ENCODE measurements around the gene TMTC2. TPM values are rescaled to one million over a fixed set of nuclear protein-coding genes. Genes with fewer than 3 reads are reported as not detected.
A peak's percentile ranks its signal among the peaks of the same experiment; 100 is the strongest.

The TMTC2 gene
- total RNA-seq, 1 experiment from 2014 or later = 1.7 TPM

DNA sequence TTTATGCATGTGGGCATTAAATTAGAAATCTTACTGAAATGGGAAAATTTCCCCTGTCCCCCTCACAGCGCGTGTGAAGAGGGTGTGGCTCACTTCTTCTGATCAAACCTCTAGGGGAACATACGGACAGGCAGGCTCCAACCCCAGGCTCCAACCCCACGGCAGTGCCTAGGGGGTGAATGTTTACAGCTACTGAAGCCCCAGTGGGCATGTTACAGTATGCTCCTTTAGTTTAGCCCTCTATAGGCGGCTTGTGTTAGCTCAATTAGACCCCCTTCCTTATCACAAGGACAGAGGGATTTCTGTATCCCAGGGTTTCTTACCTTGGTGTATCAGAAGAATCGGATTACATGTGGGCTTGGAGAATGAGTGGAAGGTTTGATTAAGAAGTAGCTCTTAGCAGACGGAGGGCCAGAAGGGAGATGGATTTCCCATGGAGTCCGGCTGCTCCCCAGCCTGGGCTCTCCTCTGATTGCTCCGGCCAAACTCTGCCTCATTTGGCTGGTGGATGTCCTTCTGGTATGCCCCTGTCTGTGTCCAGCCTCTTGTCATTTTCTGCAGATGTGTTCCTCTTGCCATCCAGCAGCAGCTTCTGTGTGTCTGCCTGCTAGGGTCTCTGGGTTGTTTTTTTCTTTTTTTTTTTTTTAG, 223.7 kb downstream of the TMTC2 start:
- ChIA-PET CTCF (interaction anchor here (0.6 to 0.7 kb wide), 3 partner anchors 913 to 1889 kb away, joined by 3 to 4 read pairs (median 4); no protein-coding TSS in a partner anchor), POLR2A (no interaction called here)
- Mint-ChIP-seq H3K4me3 (ENCODE audit: unreplicated experiment) (no peak overlapping the region), H3K4me1 (ENCODE audit: insufficient read depth, unreplicated experiment) (peaks cover 6% of the 10 kb centered on the region), H3K27me3 (ENCODE audit: insufficient read depth, unreplicated experiment) (no peaks in the 10 kb centered on the region), H3K27ac (ENCODE audit: low read depth, unreplicated experiment) (no peak overlapping the region), H3K36me3 (ENCODE audit: insufficient read depth, unreplicated experiment) (no peaks in the 10 kb centered on the region), H3K9me3 (ENCODE audit: unreplicated experiment) (no peaks in the 10 kb centered on the region)
- TF ChIP-seq CTCF (IDR thresholded peaks at IDR 0.05; ENCODE audit: unreplicated experiment) = no peak
- no TSS peak for BruUV-seq (replicated peaks)
- no peak for DNase-seq (ENCODE audit: unreplicated experiment)
- intact Hi-C loops (cut with micrococcal nuclease) = no loop called here

DNA sequence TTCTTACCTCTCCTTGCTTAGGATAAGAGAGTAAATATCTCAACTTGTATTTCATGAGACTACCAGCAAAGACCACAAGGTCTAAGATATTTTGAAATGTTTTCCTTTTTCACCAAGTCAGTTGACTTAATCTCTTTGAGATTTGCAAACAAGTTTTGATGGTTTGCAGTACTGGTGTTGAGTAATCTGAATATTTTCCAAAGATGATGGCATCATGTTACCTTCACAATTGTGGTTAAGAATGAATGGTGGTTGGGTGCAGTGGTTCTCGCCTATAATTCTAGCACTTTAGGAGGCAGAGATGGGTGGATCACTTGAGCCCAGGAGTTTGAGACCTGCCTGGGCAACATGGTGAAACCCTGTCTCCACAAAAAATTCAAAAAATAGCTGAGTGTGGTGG, 225.7 kb downstream of the TMTC2 start:
- no peak overlapping the region for H3K4me3 Mint-ChIP-seq (ENCODE audit: unreplicated experiment)
- no peaks in the 10 kb centered on the region for H3K9me3 Mint-ChIP-seq (ENCODE audit: unreplicated experiment)
- intact Hi-C loops (cut with micrococcal nuclease) = no loop called here
- peaks cover 6% of the 10 kb centered on the region for H3K4me1 Mint-ChIP-seq (ENCODE audit: insufficient read depth, unreplicated experiment)
- no peaks in the 10 kb centered on the region for H3K27me3 Mint-ChIP-seq (ENCODE audit: insufficient read depth, unreplicated experiment)
- TF ChIP-seq CTCF (IDR thresholded peaks at IDR 0.05; ENCODE audit: unreplicated experiment) = no peak
- POLR2A ChIA-PET = no interaction called here
- H3K27ac Mint-ChIP-seq (ENCODE audit: low read depth, unreplicated experiment) = no peak overlapping the region
- H3K36me3 Mint-ChIP-seq (ENCODE audit: insufficient read depth, unreplicated experiment) = no peaks in the 10 kb centered on the region
- CTCF ChIA-PET = no interaction called here
- no TSS peak for BruUV-seq (replicated peaks)
- DNase-seq (ENCODE audit: unreplicated experiment) = peak; percentile 49

DNA sequence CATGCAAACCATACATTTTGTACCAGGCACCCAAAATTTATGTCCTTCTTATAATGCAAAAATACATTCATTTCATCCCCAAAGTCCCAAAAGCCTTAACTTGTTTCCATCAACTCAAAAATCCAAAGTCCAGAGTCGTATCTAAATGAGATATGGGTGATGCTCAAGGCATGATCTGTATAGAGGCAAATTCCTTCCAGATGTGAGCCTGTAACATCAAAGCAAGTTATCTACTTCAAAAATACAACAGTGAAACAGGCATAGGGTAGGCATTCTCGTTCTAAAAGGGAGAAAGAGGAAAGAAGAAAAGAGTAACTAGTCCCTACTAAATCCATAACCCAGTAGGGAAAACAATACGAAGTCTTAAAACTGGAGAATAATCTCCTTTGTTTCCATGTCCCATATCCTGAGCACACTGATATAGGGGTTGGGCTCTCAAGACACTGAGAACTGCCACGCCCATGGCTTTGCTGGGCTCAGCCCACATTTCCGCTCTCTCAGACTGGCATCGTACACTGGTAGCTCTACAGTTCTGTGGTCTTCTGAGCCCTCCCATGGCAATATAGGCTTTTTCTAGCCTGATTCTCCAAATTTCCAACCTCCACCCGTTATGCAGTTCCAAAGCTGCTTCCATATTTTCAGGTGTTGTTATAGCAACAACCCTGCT, 232.8 kb downstream of the TMTC2 start:
- Mint-ChIP-seq H3K36me3 (ENCODE audit: insufficient read depth, unreplicated experiment) (no peaks in the 10 kb centered on the region), H3K27ac (ENCODE audit: low read depth, unreplicated experiment) (no peak overlapping the region), H3K27me3 (ENCODE audit: insufficient read depth, unreplicated experiment) (no peaks in the 10 kb centered on the region), H3K4me1 (ENCODE audit: insufficient read depth, unreplicated experiment) (no peaks in the 10 kb centered on the region), H3K4me3 (ENCODE audit: unreplicated experiment) (no peak overlapping the region), H3K9me3 (ENCODE audit: unreplicated experiment) (no peaks in the 10 kb centered on the region)
- POLR2A ChIA-PET = no interaction called here
- no peak for DNase-seq (ENCODE audit: unreplicated experiment)
- TF ChIP-seq CTCF (IDR thresholded peaks at IDR 0.05; ENCODE audit: unreplicated experiment) = no peak
- CTCF ChIA-PET = no interaction called here
- no TSS peak for BruUV-seq (replicated peaks)
- intact Hi-C loops (cut with micrococcal nuclease) = no loop called here

GRCh38 chr12:82923935-82924334, 237.2 kb downstream of the TMTC2 start:
- no TSS peak for BruUV-seq (replicated peaks)
- CTCF ChIA-PET = interaction anchor here (0.6 kb wide), 2 partner anchors 306 to 1029 kb away, joined by 3 to 4 read pairs; no protein-coding TSS in a partner anchor
- POLR2A ChIA-PET = no interaction called here

More at GRCh38 chr12:82923935-82924334, 237.2 kb downstream of the TMTC2 start:
- no peaks in the 10 kb centered on the region for H3K36me3 Mint-ChIP-seq (ENCODE audit: insufficient read depth, unreplicated experiment)
- H3K4me3 Mint-ChIP-seq (ENCODE audit: unreplicated experiment) = no peak overlapping the region
- no peaks in the 10 kb centered on the region for H3K4me1 Mint-ChIP-seq (ENCODE audit: insufficient read depth, unreplicated experiment)
- H3K27me3 Mint-ChIP-seq (ENCODE audit: insufficient read depth, unreplicated experiment) = no peaks in the 10 kb centered on the region
- intact Hi-C loops (cut with micrococcal nuclease) = no loop called here
- no peak for DNase-seq (ENCODE audit: unreplicated experiment)
- TF ChIP-seq CTCF (IDR thresholded peaks at IDR 0.05; ENCODE audit: unreplicated experiment) = no peak
- no peaks in the 10 kb centered on the region for H3K9me3 Mint-ChIP-seq (ENCODE audit: unreplicated experiment)
- no peak overlapping the region for H3K27ac Mint-ChIP-seq (ENCODE audit: low read depth, unreplicated experiment)
